Right lobe of liver (tissue), 6 donors: ENCODE results near the gene STAT3. TPM values are rescaled to one million over a fixed set of nuclear protein-coding genes. Genes with fewer than 3 reads are reported as not detected.

Source experiments
- ATAC-seq, 4 donors: fragments of 200-7000 bp; cut with Tn5 transposase; one replicate each; pipeline ENCODE4 v1.9.1; 2020; ENCODE audit warnings: mild to moderate bottlenecking in 4 of 4, moderate library complexity in 4 of 4
- DNase-seq, 3 donors: peaks; one replicate each; pipeline ENCODE4 v3.0.0-alpha.2; 2020
- H3K27ac ChIP-seq, 3 donors: fragments of 200-600 bp; one replicate each; pipeline ENCODE4 v1.8.0; 2022
- H3K27me3 ChIP-seq, 2 donors: fragments of 200-600 bp; one replicate each; pipeline ENCODE4 v1.8.0; 2022
- H3K36me3 ChIP-seq, 4 donors: fragments of 200-600 bp; sonication (generic) in 1 of 4; one replicate each; pipeline versions ENCODE4 v1.5.1 to v1.8.0; 2017 to 2022; ENCODE audit warnings: control low read depth in 1 of 4
- H3K4me1 ChIP-seq, 4 donors: fragments of 200-600 bp; sonication (generic) in 1 of 4; one replicate each; pipeline versions ENCODE4 v1.5.1 to v1.8.0; 2017 to 2022; ENCODE audit warnings: control low read depth in 1 of 4
- H3K4me3 ChIP-seq, 3 donors: fragments of 200-600 bp; one replicate each; pipeline ENCODE4 v1.8.0; 2022
- H3K9me3 ChIP-seq, 4 donors: fragments of 200-600 bp; sonication (generic) in 1 of 4; one replicate each; pipeline versions ENCODE4 v1.5.1 to v1.8.0; 2017 to 2022; ENCODE audit warnings: control low read depth in 1 of 4
- CTCF ChIP-seq, 4 donors: fragments of 200-600 bp in 3 of 4; fragments of 450-650 bp in 1 of 4; IDR thresholded peaks; one replicate each; pipeline versions ENCODE4 v1.5.1 to v1.8.0; 2016 to 2022; ENCODE audit warnings: antibody characterized with exemption in 4 of 4, mild to moderate bottlenecking in 2 of 4
- POLR2A ChIP-seq: fragments of 450-650 bp; IDR thresholded peaks from one replicate; pipeline ENCODE4 v1.6.1; 2017; ENCODE audit warnings: antibody characterized with exemption, mild to moderate bottlenecking
- WGBS: methylation state at CpG from one replicate; pipeline ENCODE4 v1.1.6; 2018; ENCODE audit warnings: low coverage, low lambda C conversion rate; ENCODE audit not compliant: insufficient coverage; ENCODE audit errors: missing lambda C conversion rate; 5-methylcytosine and 5-hydroxymethylcytosine counted together
- intact Hi-C, 2 donors: fragments of 100-400 bp; cut with DNase I; formaldehyde crosslinking; loops; one replicate each; pipeline versions ENCODE4 v1.11.2 to v1.14.1; 2022
- total RNA-seq, 6 experiments: library from RNA; depleted of rRNA in 2 of 6; stranded (reverse); fragments of >200 nt in 2 of 6; fragmentation: NEBNext Ultra II Directional in 3 of 6; extraction: Animal tissue kit (Norgen Biotek cat#: 25700) in 3 of 6; gene quantifications; one replicate each; pipeline versions ENCODE4 v1.1.0 to v1.2.4, GENCODE V29; 2016 to 2023
- donor health status: DM: no; HTN: yes; CAD: no.
- donor health status: DM: no; HTN: no; CAD: no.
- donor health status: DM: no; HTN: no; CAD: no.
- donor health status: DM: no; HTN: yes; CAD: no.
- donor health status: DM: no; HTN: yes; CAD: no.

STAT3 gene
- total RNA-seq, 6 experiments from 2014 or later: 108 to 267 (median 208) TPM

GRCh38 chr17:42387661-42388380, 421 bp downstream of the STAT3 start:
- Histone ChIP-seq H3K27me3 (no peaks in the 10 kb centered on the region), H3K4me3 (peak overlapping the region; percentile 89 to 98 (median 91)), H3K27ac (peak overlapping the region; percentile 100), H3K4me1 (peaks cover 0 to 55% (median 14%) of the 10 kb centered on the region in 4 donors), H3K36me3 (no peaks in the 10 kb centered on the region), H3K9me3 (no peaks in the 10 kb centered on the region)
- peak; percentile 55 to 72 (median 67) for DNase-seq
- TF ChIP-seq CTCF (IDR thresholded peaks at IDR 0.05) (no peak), POLR2A (no peak)
- WGBS: 0% methylated on average over 6 of the region's 62 CpGs
- peak; percentile 12 to 33 (median 18) for ATAC-seq
- intact Hi-C loops: no loop called here

- H3K4me1 ChIP-seq: peaks cover 0 to 63% (median 14%) of the 10 kb centered on the region in 4 donors
- intact Hi-C loops: no loop called here
- TF ChIP-seq POLR2A (peak; percentile 49), CTCF (IDR thresholded peaks at IDR 0.05) (no peak)
- peak overlapping the region; percentile 100 for H3K27ac ChIP-seq
- peak overlapping the region; percentile 89 to 98 (median 91) for H3K4me3 ChIP-seq
- peak in 1 of 3 donors; percentile 55 for DNase-seq
- peak in 3 of 4 donors; percentile 1 to 26 (median 6) for ATAC-seq
- no peaks in the 10 kb centered on the region for H3K27me3 ChIP-seq
- WGBS: 0% methylated on average over 8 of the region's 8 CpGs
- H3K9me3 ChIP-seq: no peaks in the 10 kb centered on the region
- H3K36me3 ChIP-seq: no peaks in the 10 kb centered on the region
Measured at GRCh38 chr17:42386777-42387657, 1.2 kb downstream of the STAT3 start.

- intact Hi-C loops: no loop called here
- H3K36me3 ChIP-seq: no peaks in the 10 kb centered on the region
- TF ChIP-seq CTCF (IDR thresholded peaks at IDR 0.05) (no peak), POLR2A (no peak)
- H3K4me3 ChIP-seq: no peak overlapping the region
- peak overlapping the region in 2 of 3 donors; percentile 55 to 67 for H3K27ac ChIP-seq
- peaks cover 0 to 94% (median 28%) of the 10 kb centered on the region in 4 donors for H3K4me1 ChIP-seq
- DNase-seq: no peak
- 67% methylated on average over 3 of the region's 3 CpGs for WGBS
- H3K27me3 ChIP-seq: no peaks in the 10 kb centered on the region
- H3K9me3 ChIP-seq: no peaks in the 10 kb centered on the region
- no peak for ATAC-seq
Measured at GRCh38 chr17:42381898-42382297, 6.3 kb downstream of the STAT3 start.

GRCh38 chr17:42380935-42381334, 7.3 kb downstream of the STAT3 start:
- no peaks in the 10 kb centered on the region for H3K27me3 ChIP-seq
- peaks cover 0 to 85% (median 25%) of the 10 kb centered on the region in 4 donors for H3K4me1 ChIP-seq
- no peaks in the 10 kb centered on the region for H3K36me3 ChIP-seq
- WGBS: 31% methylated on average over 3 of the region's 3 CpGs
- H3K27ac ChIP-seq: peak overlapping the region in 2 of 3 donors; percentile 62 to 67
- H3K9me3 ChIP-seq: no peaks in the 10 kb centered on the region
- intact Hi-C loops: no loop called here
- DNase-seq (no peak), ATAC-seq (peak in 3 of 4 donors; percentile 52 to 71 (median 54))
- no peak overlapping the region for H3K4me3 ChIP-seq
- no peak for TF ChIP-seq CTCF (IDR thresholded peaks at IDR 0.05)
- TF ChIP-seq POLR2A: no peak
